Measurements from ENCODE around the gene TP53BP1. TPM values are rescaled to one million over a fixed set of nuclear protein-coding genes. Genes with fewer than 3 reads are reported as not detected.

The TP53BP1 gene
- total RNA-seq, 1 experiment from 2014 or later: 54.1 TPM

- no TSS peak for BruUV-seq (replicated peaks)
- POLR2A ChIA-PET: no interaction called here
Observed at GRCh38 chr15:43524254-43524845, 31.4 kb upstream of the TP53BP1 start.

More at GRCh38 chr15:43524254-43524845, 31.4 kb upstream of the TP53BP1 start:
- H3K4me2 ChIP-seq (ENCODE audit: low read length): no peak overlapping the region
- H3K4me1 ChIP-seq (ENCODE audit: control insufficient read depth in 1 of 2, insufficient read depth in 2 of 2, low read length in 2 of 2): no peaks in the 10 kb centered on the region
- ChIA-PET CTCF (no interaction called here), RAD21 (ENCODE audit: low non-redundant PET in 1 of 2, low total read pairs in 2 of 2, uncharacterized antibody in 2 of 2, unreplicated experiment in 2 of 2) (no interaction called here)
- no peak overlapping the region for H3K4me3 ChIP-seq (replicated peaks in 1 of 2; ENCODE audit: low read depth in 1 of 2, low read length in 2 of 2)
- TF ChIP-seq EZH2phosphoT487 (IDR thresholded peaks at IDR 0.05; ENCODE audit: borderline replicate concordance): no peak
- TF ChIP-seq ZNF274 (IDR thresholded peaks at IDR 0.05; ENCODE audit: low read depth, low read length): no peak
- no peak for TF ChIP-seq POLR2AphosphoS5 (IDR thresholded peaks at IDR 0.05; ENCODE audit: low read depth, low read length)
- no peak for TF ChIP-seq FOSL1 (IDR thresholded peaks at IDR 0.05; ENCODE audit: low read depth)
- TF ChIP-seq POLR2A (IDR thresholded peaks at IDR 0.05; ENCODE audit: borderline replicate concordance, extremely low read depth, insufficient read depth, insufficient read length): no peak
- TF ChIP-seq SIN3A (IDR thresholded peaks at IDR 0.05; ENCODE audit: low read depth): no peak
- TF ChIP-seq SP1 (IDR thresholded peaks at IDR 0.05; ENCODE audit: low read depth): no peak
- TF ChIP-seq YY1 (IDR thresholded peaks at IDR 0.05; ENCODE audit: extremely low read depth, insufficient replicate concordance, low read depth, low read length): no peak
- TF ChIP-seq RAD21 (IDR thresholded peaks at IDR 0.05; ENCODE audit: low read depth): no peak; the same call in 1 of the 2 replicates
- TF ChIP-seq ZBTB33 (IDR thresholded peaks at IDR 0.05; ENCODE audit: extremely low read depth, insufficient replicate concordance, low read length): no peak
- TF ChIP-seq EZH2 (IDR thresholded peaks at IDR 0.05): no peak
- TF ChIP-seq CTCF (IDR thresholded peaks at IDR 0.05 in 2 of 3, conservative IDR thresholded peaks at IDR 0.05 in 1 of 3; ENCODE audit: borderline replicate concordance in 1 of 3, insufficient read depth in 1 of 3, low read depth in 2 of 3, low read length in 2 of 3): no peak
- TF ChIP-seq ELF1 (IDR thresholded peaks at IDR 0.05; ENCODE audit: borderline replicate concordance, low read depth): no peak
- no peak for TF ChIP-seq SRF (IDR thresholded peaks at IDR 0.05; ENCODE audit: low read depth)
- TF ChIP-seq CEBPB (IDR thresholded peaks at IDR 0.05; ENCODE audit: low read depth): no peak
- TF ChIP-seq EGR1 (IDR thresholded peaks at IDR 0.05; ENCODE audit: low read depth): no peak
- H3K27me3 ChIP-seq (ENCODE audit: insufficient read depth, low read length): no peaks in the 10 kb centered on the region
- H3K9ac ChIP-seq (ENCODE audit: low read length): no peak overlapping the region
- H2AFZ ChIP-seq (ENCODE audit: low read depth, low read length, poor library complexity, severe bottlenecking): no peak overlapping the region
- H3K9me3 ChIP-seq (ENCODE audit: control insufficient read depth in 1 of 2, insufficient read depth in 1 of 2, low read depth in 1 of 2, low read length in 2 of 2): no peaks in the 10 kb centered on the region
- H4K20me1 ChIP-seq (ENCODE audit: insufficient read depth): no peaks in the 10 kb centered on the region
- intact Hi-C loops (cut with micrococcal nuclease): no loop called here
- H3K9me2 ChIP-seq (ENCODE audit: insufficient read depth): no peaks in the 10 kb centered on the region
- H3K79me2 ChIP-seq (ENCODE audit: insufficient read depth, low read length): no peaks in the 10 kb centered on the region
- no peak overlapping the region for H3K27ac ChIP-seq (ENCODE audit: low read depth, low read length)
- no peaks in the 10 kb centered on the region for H3K36me3 ChIP-seq (ENCODE audit: control insufficient read depth in 1 of 2, insufficient read depth in 2 of 2, low read length in 2 of 2)
- DNase-seq (ENCODE audit: low read depth, low spot score): no peak
- no peak for ATAC-seq

Measured in HCT116 (cell line).